Stimulated activated CD8-positive, alpha-beta memory T cell treated with anti-CD3 and anti-CD28 coated beads, Interleukin-7, amount 100 ng/mL, for 48 hours (primary cell): ENCODE data around the gene SNRPB.
A peak's percentile ranks its signal among the peaks of the same experiment; 100 is the strongest.
"Not testable (repeated sequence)": the region's sequence is repeated elsewhere in the genome, so short reads cannot be mapped to it uniquely, and the experiment has no call there.

Source experiments
- DNase-seq, 2 donors: peaks; one replicate each; pipeline ENCODE4 v3.0.0-alpha.2; 2020; ENCODE audit warnings: low read depth in 1 of 2; ENCODE audit errors: extremely low read depth in 1 of 2

Gene SNRPB

DNA sequence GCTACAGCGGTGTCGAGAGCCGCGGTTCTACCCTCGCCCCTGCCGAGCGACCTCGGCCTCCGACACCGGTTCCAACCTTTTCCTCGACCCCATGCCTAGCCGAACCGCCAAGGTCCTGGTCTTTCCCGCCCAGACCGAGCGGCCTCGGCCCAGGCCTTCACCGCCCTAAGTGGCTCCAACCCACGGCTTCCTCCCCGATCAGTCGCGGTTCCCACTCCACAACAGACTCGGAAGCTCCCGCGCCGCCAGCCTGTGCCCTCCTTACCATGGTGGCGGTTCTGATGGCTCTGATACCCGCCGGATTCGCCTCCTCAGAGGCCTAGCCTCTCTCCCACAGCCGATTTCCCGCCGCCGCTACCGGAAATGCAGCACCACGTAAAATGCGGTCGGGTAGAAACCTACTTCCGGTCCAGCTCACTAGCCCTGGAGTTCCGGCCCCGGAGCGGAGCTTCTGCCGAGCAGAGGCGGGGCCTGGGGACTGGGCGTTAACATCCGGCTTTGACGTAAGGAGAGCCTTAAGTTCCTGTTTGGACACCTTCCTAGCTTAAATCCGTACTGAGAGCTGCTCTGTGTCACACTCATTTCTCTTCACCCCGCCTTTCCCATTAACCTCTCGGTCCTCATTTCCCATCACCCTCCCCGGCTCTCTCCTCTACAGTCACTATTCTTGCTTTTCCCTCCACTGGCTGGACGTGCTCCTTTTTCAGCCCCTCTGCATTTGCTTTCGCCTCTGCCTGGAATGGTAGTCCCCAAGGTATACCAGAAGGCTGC lies at the start of gene SNRPB:
SNRPB (minus strand) TSS at position 367 of the 771 bp plus-strand sequence; CDS start at position 268, 99 bp downstream.
- peak; percentile 90 to 96 for DNase-seq

DNA sequence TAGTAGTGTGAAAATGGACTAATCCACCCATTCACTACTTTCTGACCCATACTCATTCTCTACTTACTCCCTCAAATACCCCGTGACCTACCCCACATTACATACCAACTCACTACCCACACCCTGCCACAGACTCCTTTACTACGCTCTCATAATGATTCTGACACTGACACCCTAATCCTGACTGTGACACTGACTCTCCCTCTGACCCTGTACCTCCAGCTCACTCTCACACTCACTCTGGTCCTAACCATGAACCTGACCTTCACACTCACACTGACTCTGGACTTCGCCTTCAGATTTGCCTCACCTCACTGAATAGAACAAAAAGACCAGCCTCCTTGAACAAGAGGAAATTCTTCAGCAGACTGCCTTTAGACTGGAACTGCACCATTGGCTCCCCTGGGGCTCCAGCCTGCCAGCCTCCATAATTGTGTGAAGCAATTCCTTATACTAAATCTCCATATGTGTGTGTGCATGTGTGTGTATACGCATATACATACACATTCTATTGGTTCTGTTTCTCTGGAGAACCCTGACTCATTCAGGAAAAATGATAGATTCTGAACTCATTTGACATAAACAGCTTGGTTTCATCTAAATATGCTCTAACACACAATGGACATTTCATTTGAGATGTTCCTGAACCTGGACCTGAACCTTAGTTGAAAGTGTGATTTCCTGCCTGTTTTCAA lies 48.7 kb upstream of the SNRPB start:
- DNase-seq: no peak

DNA sequence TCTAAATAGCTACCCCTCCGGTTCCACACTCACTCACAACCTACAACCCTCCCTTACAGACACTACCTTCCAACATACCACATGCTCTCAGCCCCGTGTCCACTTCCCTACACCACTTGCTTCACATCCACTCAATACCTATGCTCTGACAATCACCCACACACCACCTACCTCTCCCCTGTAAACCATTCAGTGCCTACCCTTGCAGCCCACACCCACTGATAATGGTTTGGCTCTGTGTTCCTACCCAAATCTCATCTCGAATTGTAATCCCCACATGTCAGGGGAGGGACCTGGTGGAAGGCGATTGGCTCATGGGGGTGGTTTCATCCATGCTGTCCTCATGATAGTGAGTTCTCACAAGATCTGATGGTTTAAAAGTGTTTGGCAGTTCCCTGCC lies 48.0 kb upstream of the SNRPB start:
- DNase-seq: no peak

DNA sequence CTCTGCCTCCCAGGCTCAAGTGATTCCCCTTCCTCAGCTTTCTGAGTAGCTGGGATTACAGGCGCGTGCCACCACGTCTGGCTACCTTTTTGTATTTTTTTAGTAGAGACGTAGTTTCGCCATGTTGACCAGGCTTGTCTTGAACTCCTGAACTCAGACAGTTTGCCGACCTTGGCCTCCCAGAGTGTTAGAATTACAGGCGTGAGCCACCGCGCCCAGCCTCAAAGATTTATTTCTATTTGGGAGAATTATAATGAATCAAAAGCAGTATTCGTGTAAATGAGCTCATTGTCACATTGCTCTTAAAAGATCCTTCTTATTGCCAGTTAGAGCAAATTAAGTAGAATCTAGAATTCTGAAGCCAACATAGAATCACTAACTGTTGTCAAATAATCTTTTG lies 47.5 kb upstream of the SNRPB start:
- no peak for DNase-seq

GRCh38 chr20:2516399-2516798 lies 45.8 kb upstream of the SNRPB start:
- DNase-seq: no peak

- no peak for DNase-seq
Measured at GRCh38 chr20:2515203-2515602, 44.6 kb upstream of the SNRPB start.

GRCh38 chr20:2509794-2510193 lies 39.2 kb upstream of the SNRPB start:
- no peak for DNase-seq

DNA sequence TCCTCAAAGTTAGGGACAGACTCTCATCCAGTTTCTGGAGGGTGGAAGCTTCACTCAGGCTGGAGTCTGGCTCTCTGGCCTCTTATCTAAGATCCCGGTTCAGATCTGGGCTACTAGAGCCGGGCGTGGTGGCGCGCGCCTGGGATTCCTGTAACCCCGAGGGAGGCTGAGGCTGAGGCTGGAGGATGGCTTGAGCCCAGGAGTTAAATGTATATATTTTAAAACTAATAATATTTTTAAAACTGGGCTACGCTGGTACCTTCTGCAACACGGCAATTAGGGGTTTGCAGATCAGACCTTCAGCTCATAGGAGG lies 38.8 kb upstream of the SNRPB start:
- DNase-seq: no peak

GRCh38 chr20:2508631-2509467 lies 38.3 kb upstream of the SNRPB start, which contains the start of gene ZNF343:
Gene ZNF343, minus strand, starts transcription at chr20:2508915. Its CDS starts 15,020 bp downstream, at chr20:2493895.
- DNase-seq: peak; percentile 52 to 61

DNA sequence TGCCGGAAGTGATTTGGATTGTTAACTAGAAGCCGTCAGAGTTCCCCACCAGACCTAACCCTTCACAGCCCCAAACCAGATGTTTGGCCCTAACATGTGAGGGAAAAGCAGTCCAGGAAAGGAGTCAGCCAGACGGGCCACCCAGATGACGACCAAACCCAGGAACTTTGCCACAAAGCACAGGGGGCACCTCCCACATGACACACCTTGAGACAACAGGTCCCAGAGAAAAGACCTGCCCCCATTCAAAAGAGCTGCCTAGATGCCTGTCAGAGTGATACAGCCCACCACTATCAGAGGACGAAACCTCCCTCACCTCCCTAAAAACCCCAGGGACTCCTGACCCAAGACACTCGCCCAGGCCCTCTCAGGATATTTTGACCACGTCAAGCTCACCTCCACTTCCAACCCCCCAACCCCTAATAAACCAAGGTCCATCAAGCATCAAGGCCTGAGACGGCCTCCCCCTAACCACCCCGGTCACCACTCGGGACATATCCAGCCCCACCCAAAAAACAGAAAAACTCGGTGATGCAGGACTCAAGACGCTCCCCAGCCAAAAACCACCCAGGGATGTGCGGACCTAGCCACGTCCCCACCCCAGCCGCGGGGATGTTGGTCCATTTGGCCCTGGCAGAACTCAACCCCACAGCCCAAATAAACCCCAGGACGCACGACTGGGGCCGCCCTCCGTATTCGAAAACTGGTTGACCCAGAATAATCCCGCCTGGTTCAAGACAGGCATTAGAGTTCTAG lies 37.5 kb upstream of the SNRPB start:
- DNase-seq: no peak

DNA sequence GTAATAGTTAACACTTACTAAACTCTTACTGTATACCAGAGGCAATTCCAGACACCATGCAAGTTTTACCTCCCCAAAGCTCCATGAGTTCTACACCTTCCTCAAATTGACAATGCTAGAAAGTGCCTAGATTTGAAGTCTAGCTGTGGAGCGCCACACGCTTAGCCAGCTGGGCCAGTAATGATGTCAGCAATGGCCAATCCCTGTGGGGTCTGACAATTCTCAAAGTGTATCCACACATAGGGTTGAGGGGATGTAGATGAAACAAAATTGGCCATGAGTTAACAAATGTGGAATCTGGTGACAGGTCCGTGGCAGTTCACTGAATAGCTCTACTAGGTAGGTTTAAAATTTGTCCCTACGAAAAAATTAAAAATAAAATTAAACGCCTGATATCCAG lies 36.9 kb upstream of the SNRPB start:
- DNase-seq: no peak

- not testable (repeated sequence) for DNase-seq
Measured at GRCh38 chr20:2506426-2506825, 35.8 kb upstream of the SNRPB start.

DNA sequence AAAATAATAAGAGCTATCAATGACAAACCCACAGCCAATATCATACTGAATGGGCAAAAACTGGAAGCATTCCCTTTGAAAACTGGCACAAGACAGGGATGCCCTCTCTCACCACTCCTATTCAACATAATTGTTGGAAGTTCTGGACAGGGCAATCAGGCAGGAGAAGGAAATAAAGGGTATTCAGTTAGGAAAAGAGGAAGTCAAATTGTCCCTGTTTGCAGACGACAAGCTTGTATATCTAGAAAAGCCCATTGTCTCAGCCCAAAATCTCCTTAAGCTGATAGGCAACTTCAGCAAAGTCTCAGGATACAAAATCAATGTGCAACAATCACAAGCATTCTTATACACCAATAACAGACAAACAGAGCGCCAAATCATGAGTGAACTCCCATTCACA lies 34.2 kb upstream of the SNRPB start:
- DNase-seq: not testable (repeated sequence)

GRCh38 chr20:2502808-2503384 lies 32.3 kb upstream of the SNRPB start:
- DNase-seq: not testable (repeated sequence)

DNA sequence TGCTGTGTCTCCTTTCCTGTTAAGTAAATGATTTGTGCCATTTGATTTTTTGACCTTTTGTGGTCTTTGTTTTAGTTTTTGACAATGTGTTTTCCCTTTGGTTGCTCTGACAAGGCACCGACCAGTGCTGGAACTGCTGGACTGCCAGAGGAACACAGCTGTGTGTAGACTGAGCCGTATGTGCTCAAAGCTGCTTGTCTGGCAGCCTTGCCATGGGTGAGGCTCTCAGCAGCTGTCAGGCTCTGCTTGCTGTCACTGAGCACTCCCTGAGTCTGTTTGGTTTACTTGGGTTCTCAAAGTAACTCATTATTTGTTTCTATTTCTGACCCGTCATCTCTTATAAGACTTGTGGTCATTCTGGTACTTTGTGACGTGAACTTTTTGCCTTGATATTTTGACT lies 15.1 kb upstream of the SNRPB start:
- no peak for DNase-seq

DNA sequence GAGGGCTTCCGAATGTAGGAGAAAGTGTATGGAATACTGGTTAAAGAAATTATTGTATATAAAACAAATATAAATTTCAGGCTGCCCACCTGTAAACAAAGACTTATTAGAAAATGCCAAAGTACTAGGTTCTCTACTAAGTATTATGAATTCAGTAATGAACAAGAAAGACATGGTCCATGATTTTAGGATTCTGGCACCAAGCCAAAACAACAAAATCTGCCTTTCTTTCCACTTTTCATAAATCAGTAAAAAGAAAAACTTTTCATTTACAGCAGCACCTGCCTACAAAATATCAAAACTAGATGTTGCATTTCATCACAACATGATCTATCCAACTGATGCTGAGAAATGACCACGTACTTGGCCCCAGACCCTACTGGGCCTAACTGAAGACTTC lies 14.5 kb upstream of the SNRPB start:
- DNase-seq: no peak

GRCh38 chr20:2483504-2483903 lies 12.9 kb upstream of the SNRPB start:
- no peak for DNase-seq

- no peak for DNase-seq
Measured at GRCh38 chr20:2480381-2480780, 9.8 kb upstream of the SNRPB start.

DNA sequence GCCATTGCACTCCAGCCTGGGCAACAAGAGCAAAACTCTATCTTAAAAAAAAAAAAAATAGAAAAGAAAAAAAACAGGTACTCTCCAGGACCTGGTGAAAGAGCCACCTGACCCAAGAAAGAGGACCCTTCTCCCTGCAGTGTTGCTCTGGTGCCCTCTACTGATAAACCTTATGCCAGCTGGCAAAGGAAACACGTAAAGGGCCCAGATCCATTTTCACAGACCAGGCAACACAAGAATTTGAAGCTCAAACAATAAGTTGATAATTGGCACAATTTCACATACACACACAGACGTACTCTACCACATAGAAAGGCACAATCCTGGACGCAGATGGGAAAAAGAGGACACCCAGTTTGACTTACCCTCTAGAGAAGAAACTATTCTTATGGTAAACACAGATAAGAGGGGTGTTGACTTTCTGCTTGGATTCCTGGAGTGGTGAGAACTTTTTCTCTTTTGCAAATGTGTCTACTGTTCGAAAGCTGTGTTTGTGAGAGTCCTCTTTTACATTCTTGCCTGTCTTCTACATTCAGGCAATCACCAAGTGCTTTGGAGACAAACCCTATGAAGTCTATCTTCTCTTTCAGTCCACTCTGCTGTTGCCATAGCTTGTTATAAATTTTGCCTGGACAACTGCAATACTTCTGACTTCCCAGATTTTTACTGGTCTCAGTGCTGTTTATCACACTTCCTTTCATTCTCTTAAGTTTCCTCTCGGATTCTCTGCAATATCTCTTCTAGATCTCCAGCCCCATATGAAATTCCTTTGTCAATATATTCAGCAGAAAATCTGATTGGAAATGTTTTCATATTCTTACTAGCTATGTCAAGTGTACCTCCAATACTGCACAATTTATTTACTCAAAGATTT lies 6.4 kb upstream of the SNRPB start:
- no peak for DNase-seq
